Brain microvascular endothelial cell (primary cell): ENCODE measurements around the gene GRID1.

Experiments
- DNase-seq: peaks from one replicate; pipeline ENCODE4 v3.0.0-alpha.2; 2020
- H3K27ac ChIP-seq: fragments of 250-450 bp; sonication (Bioruptor Pico); 2 replicates; pipeline ENCODE4 v1.5.1; 2020; ENCODE audit warnings: mild to moderate bottlenecking, moderate library complexity
- H3K27me3 ChIP-seq: fragments of 250-450 bp; sonication (Bioruptor Pico); replicated peaks from 2 replicates; pipeline ENCODE4 v1.5.1; 2020; ENCODE audit warnings: mild to moderate bottlenecking
- H3K36me3 ChIP-seq: fragments of 250-450 bp; sonication (Bioruptor Pico); replicated peaks from 2 replicates; pipeline ENCODE4 v1.5.1; 2020; ENCODE audit warnings: mild to moderate bottlenecking
- H3K4me3 ChIP-seq: 2 replicates; pipeline ENCODE4 v1.5.1; 2011; ENCODE audit warnings: low read depth, mild to moderate bottlenecking, control low read depth, low read length, moderate library complexity
- CTCF ChIP-seq: IDR thresholded peaks from 2 replicates; pipeline ENCODE4 v1.5.1; 2011; ENCODE audit warnings: low read depth, mild to moderate bottlenecking, moderate library complexity, low read length, control low read depth, inconsistent platforms; ENCODE audit errors: missing control alignments
- in situ Hi-C: cut with HindIII; loops from 2 replicates; pipeline ENCODE4 v1.10.0; 2017; ENCODE audit warnings: low sequenced_read_pairs, low pct_ligation_motif_present

The GRID1 gene

GRCh38 chr10:86250399-86250798 is 116.2 kb downstream of the GRID1 start:
- no peaks in the 10 kb centered on the region for H3K36me3 ChIP-seq
- in situ Hi-C loops = no loop called here
- DNase-seq = no peak

GRCh38 chr10:86249794-86250193 is 116.8 kb downstream of the GRID1 start:
- H3K4me3 ChIP-seq = no peak overlapping the region
- TF ChIP-seq CTCF = no peak
- in situ Hi-C loops = no loop called here
- no peak overlapping the region for H3K27ac ChIP-seq
- DNase-seq = no peak
- no peaks in the 10 kb centered on the region for H3K27me3 ChIP-seq
- H3K36me3 ChIP-seq = no peaks in the 10 kb centered on the region

More at GRCh38 chr10:86250399-86250798, 116.2 kb downstream of the GRID1 start:
- Histone ChIP-seq H3K27ac (no peak overlapping the region), H3K4me3 (no peak overlapping the region), H3K27me3 (no peaks in the 10 kb centered on the region)
- no peak for TF ChIP-seq CTCF

GRCh38 chr10:86248062-86248461 is 118.5 kb downstream of the GRID1 start:
- no peak overlapping the region for H3K27ac ChIP-seq
- DNase-seq = no peak
- no peak for TF ChIP-seq CTCF
- H3K36me3 ChIP-seq = no peaks in the 10 kb centered on the region
- no peaks in the 10 kb centered on the region for H3K27me3 ChIP-seq
- H3K4me3 ChIP-seq = no peak overlapping the region
- in situ Hi-C loops = no loop called here

- in situ Hi-C loops = no loop called here
- Histone ChIP-seq H3K36me3 (no peaks in the 10 kb centered on the region), H3K4me3 (no peak overlapping the region), H3K27me3 (no peaks in the 10 kb centered on the region), H3K27ac (no peak overlapping the region)
- no peak for TF ChIP-seq CTCF
- DNase-seq = no peak
Observed at GRCh38 chr10:86247588-86247987, 119.0 kb downstream of the GRID1 start.

- TF ChIP-seq CTCF = no peak
- Histone ChIP-seq H3K4me3 (no peak overlapping the region), H3K36me3 (no peaks in the 10 kb centered on the region), H3K27ac (no peak overlapping the region), H3K27me3 (no peaks in the 10 kb centered on the region)
- in situ Hi-C loops = no loop called here
- DNase-seq = no peak
Observed at GRCh38 chr10:86247073-86247472, 119.5 kb downstream of the GRID1 start.

- in situ Hi-C loops = no loop called here
- H3K36me3 ChIP-seq = no peaks in the 10 kb centered on the region
- DNase-seq = no peak
- no peak overlapping the region for H3K27ac ChIP-seq
- H3K4me3 ChIP-seq = no peak overlapping the region
- TF ChIP-seq CTCF = no peak
- H3K27me3 ChIP-seq = no peaks in the 10 kb centered on the region
Observed at GRCh38 chr10:86246279-86246940, 120.2 kb downstream of the GRID1 start.
